Right renal cortex interstitium (tissue), 3 donors: Measurements from ENCODE around the gene SDK2. TPM values are rescaled to one million over a fixed set of nuclear protein-coding genes. Genes with fewer than 3 reads are reported as not detected.
A peak's percentile ranks its signal among the peaks of the same experiment; 100 is the strongest.

Experiments
- DNase-seq, 3 donors: peaks; one replicate each; pipeline ENCODE4 v3.0.0-alpha.2; 2013; ENCODE audit warnings: low read depth in 3 of 3, low spot score in 2 of 3
- polyA plus RNA-seq, 3 donors: library from polyadenylated mRNA; unstranded; fragments of 120-200 nt; gene quantifications; one replicate each; pipeline ENCODE4 v1.2.1, GENCODE V29; 2013; ENCODE audit not compliant: insufficient read length in 3 of 3

The SDK2 gene
- polyA plus RNA-seq, 3 donors = 7.7 to 8.4 (median 8.3) TPM

DNA sequence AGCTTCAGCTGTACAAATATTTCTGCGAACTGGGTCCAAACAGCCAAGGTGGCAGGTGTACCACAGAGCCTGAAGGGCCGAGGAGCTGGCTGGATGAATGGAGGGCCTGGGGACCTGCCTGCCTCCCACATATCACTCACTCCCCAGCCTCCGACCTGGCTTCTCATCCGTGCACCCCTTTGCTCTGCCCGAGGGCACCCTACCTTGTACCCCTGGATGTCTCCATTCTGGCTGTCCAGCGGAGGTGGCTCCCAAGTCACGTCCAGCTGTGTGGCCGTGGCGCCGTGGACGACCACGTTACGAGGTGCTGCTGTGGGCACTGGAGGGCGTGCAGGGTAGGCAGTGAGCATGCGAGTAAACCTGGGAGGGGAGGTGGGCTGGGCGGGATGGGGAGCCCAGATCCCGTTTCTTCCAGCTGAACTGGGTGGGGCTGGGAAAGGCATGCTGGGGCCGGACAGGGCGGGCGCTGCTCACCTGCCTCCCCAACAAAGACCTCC, 265.2 kb downstream of the SDK2 start:
- DNase-seq = no peak

DNA sequence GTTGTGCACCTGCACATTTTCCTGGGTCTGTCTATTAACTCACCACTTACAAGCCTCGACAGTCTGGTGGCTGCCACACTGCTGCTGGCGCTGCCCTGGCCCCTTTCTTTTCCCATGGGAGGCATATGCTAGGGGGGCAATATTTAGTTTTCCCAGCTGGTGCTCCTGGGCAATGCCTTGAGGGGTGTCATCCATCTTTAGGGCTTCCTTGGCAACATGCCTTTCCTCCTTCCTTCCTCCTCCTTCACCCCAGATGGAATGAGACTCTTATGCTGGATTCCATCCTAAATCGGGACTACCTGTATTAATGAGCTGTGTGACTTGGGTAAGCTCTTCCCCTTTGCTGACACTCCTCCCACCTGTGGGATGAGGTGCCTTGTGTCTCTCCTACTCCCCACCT, 267.6 kb downstream of the SDK2 start:
- DNase-seq = no peak

DNA sequence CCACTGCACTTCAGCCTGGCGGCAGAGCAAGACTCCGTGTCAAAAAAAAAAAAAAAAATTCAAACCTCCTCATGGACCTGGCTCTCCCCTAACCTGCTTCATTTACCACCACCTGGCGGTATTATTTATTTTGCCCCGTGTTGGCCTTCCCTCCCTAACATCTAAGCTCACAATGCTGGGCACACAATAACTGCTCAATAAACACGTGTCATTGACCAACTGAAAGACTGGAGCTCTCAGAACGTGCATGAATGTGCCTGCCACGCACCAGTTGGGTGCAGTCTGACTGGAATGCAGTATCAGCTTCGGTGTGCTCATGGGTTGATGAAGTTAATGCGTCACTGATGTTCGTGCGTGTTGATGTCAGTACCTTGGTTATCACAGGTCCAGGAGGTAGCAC, 268.1 kb downstream of the SDK2 start:
- no peak for DNase-seq

GRCh38 chr17:73371836-73372235, 272.4 kb downstream of the SDK2 start:
- no peak for DNase-seq

DNA sequence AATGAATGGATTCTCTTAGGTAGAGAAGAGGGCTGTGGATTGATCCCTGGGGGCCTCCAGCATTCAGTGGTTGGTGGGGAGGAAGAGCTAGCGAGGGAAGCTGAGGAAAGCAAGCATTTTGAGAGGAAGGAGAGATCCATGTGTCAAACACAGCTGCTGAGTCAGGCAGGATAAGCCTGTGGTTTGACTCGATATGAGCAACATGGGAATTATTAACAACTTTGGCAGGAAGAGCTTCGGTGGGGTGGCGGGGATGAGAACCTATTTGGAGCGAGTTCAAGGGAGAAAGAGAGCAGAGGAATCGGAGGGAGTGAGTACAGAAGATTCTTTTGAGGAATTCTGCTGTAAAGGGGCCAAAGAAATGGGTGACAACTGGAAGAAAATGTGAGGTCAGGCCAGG, 273.0 kb downstream of the SDK2 start:
- DNase-seq = no peak

DNA sequence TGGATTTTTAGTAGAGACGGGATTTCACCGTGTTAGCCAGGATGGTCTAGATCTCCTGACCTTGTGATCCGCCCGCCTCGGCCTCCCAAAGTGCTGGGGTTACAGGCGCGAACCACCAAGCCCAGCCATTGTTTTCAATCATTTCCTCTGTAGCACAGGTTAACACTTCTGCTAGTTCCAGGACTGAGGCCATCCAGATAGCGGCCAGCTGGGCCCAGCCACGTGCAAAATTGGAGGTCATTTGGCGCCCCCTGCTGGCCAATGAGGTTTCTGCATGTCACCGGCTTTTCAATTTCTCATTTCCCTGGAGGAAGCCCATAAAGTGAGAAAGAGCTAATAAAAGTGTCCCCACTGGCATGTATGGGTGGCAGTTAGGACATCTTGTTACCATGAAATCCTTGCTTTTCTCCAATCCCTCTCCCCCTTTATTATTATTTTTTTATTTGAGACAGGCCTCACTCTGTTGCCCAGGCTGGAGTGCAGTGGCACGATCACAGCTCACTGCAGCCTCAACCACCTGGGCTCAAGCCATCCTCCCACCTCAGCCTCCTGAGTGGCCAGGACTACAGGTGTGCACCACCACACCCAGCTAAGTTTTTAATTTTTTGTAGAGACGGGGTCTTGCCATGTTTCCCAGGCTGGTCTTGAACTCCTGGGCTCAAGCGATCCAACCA, 274.3 kb downstream of the SDK2 start:
- DNase-seq = peak; percentile 58 to 66 (median 61)

DNA sequence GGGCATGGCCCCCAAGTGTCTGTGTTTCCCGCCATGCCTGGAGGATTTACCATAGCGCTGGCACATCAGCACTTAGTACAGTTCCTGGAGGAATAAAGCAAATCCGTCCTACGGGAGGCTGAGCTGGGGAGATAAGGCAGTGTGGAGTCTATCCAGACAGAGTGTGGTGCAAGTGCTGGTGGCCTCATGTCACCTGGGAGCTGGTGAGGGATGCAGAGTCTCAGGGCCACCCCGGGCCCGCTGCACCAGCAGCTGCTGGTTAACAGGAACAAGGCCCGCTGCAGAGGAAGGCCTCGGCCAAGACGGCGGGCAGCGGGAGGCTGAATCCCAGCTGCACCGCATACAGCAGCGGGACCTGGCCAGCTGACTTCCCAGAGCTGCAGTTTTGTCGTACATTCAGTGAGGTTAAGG, 275.1 kb downstream of the SDK2 start:
- DNase-seq = no peak

DNA sequence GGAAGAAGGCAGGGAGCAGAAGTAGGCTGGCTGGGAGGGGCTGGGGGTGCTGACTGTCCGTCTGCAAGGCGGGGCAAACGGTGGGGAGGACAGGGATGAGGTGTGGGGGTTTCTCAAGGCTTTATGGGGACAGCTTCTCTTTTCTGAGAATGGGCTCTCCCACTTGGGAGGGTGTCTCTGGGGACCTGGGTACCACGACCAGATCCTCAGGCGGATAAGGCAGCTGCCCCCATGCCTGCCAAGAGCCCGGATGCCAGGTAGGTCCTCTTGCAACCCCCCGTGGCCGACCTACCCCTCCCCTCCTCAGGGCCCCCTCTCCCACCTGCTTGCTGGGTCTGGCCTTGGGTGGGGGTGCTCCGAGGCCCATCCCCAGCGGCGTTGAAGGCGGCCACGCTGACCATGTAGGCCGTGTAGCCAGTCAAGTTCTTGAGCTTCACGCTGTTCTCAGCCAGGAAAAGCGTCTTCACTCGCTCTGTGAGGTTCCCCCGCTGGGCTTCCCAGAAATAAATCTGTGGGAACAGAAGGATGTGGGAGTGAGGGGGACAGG, 276.1 kb downstream of the SDK2 start:
- DNase-seq = no peak

DNA sequence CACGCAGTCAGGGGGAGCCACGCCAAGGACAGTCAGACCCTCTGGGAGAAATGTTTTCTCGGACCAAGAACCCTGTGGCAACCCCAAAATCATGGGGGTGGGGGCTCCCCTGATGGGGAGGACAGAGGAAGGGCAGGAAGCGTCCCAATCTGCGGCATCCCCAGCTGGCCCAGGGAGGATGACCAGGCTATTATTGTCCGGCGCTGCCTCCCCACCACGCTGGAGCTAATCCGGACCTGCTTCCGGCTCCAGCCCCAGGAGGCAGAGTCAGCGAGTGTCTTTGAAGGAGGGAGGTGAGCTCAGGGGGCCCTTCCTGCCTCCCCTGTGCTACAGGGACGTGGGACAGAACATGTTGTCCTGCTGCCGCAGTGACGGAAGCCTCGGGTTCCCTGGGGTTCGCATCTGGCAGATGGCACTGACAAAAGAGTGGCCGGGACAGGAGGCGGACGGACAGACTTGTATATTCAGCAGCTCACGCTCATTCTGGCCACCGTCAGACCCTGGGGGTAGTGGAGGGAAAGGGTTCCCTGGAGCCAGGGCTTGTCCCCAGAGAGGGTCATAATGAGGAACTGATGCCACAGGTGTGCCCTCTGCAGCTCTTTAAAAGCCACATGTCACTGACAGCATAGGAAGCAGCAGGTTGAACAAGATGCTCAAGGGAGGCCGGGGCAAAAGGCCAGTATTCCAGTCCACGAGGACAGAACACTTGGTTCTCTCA, 278.2 kb downstream of the SDK2 start:
- DNase-seq = no peak

DNA sequence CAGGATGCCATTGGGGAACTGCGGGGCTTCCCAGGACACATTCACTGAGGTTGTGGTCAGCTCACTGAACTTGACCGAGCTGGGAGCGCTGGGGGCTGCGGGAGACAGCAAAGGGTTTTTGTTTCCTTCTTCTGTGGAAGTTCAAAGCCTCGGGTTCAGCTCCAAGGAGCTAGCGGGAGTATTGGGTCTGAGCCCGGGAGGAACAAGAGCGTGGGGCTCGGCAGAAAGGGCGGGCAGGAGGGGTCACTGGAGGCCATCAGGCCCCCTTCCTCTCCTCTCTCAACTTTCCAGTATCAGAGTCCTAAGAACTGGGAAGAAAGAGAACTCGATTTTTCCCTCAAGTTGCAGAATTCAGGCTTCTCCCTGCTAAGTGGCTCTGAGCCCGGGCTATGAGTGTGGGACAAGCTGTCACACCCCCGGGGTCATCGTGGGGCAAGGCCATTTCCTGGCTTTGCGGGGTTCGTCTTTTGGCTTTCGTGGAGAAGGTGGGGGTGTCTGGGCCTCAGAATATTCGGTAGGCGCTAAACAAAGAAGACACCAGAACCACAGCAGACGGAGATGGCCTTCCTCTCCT, 278.9 kb downstream of the SDK2 start:
- DNase-seq = no peak

GRCh38 chr17:73364155-73364522, 280.1 kb downstream of the SDK2 start:
- DNase-seq = no peak

DNA sequence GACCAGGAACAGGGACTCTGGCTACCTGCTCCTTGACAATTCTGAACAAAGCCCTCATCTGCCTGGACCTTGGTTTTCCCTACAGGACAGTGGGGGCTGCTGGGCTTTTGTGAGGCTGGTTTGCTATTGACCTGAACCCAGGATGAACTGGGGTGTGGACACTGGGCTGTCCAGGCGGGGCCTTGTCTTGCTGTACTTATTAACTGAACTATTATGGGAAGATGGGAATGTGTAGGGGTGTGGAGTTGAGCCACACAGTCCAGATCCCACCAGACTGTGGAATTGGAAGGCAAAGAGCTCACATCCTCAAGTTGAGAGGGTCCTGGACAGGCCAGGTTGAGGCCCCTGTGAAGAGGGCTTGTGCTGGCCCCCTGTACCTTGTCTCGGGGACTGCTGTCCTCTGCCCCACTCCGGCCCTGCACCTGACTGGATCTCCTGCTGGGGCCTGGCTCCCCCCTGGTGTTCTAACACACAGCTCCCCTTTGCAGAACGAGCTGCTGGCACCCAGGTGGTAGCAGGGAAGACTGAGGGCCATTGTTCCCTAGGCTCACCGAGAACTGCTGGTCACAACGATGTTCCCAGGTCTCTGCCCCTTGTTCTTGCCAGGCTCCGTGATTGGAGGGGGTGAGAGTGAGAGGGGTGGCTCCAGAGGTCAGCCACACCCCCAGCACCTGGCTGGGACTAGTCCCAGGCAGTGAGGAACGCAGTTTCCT, 280.6 kb downstream of the SDK2 start:
- DNase-seq = no peak

DNA sequence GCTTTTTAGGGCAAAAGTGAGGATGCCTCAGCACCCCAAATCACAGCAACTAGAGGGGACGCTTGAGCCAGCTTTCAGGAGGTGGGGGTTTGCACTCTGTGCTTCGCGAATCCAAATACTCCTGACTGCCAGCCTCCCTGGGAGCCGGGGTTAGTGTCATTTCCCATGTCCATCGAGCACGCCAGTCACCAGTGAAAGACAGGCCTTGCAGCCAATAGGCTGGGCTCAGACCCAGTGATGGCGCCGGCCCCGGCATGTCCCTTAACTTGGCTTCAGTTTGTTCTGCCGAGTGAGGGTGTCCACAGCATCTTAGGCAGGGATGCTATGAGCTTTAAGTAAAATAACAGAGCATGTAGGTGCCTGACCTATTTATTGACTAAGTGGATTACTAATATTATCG, 281.5 kb downstream of the SDK2 start:
- no peak for DNase-seq

DNA sequence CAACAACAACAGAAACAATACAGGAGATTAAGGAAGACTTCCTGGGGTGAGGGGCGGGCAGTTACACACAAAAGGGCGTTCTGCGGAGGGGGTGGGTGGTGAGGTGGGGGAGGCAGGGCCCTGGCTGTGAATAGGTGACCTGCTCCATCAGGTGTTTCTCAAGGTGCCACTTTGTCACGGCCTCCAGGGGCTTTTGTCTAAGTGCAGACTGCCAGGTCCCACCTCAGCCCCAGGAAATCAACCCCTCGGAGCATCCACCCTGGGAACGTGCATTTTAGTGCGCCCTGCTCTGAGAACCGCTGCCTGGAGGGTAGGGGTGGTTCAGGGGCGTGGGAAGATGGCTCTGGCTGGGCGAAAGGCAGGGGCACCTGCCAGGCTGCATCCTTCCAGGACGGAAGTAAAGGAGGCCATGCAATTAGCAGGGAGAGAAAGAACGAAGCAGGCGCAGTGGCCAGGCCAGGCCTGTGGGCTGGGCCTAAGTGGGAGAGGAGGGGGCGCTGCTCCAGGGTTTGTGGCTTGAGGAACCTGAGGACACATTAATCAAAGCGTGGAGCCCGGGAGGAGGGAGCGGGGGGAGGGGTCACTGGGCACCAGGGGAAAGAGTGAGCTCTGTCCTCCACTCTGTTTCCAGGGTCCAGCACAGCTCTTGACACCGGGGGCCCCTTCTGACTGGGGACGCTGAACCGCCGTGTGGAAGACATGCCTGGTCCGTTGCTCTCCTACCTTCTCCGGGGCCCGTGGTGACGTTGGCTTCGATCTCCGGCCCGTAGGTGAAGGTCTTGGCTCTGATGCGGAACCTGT, 283.1 kb downstream of the SDK2 start:
- DNase-seq = no peak

DNA sequence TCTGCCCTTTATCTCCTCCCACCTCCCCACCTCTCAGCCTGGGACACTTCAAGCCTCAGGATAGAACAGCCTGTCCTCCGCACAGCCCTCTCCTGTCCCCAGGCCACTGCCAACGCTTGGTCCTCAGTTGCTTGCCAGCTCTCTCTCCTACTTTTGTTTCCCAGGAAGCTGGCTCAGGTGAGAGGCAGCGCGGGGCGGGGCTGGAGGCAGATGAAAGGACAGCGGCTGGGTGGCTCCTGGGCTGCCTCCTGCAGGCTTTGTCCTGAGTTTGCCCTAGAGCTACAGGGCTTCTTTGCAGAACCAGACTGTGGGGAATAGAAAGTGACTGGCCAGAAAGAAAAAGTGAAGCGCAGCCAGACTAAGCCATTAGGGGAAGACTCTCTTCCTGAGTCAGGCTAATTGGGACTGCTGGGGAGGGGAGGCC, 284.2 kb downstream of the SDK2 start:
- no peak for DNase-seq

DNA sequence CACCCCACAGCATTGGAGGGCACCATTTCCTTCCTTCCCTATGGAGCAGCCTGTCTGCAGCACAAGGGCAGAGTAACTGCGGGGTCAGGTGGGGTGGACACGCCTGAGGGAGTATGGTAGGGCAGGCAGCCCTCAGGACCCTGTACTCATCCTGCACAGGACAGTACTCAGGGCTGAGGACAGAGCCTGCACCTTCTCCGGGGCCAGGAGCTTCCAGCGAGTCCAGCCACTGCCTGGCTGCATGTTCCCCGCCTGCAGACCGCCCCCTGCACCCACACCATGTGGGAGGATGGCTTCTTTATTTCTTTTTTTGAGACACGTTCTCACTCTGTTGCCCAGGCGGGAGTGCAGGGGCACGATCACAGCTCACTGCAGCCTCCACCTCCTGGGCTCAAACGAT, 284.9 kb downstream of the SDK2 start:
- no peak for DNase-seq

GRCh38 chr17:73358668-73359067, 285.6 kb downstream of the SDK2 start:
- no peak for DNase-seq

- no peak for DNase-seq
Observed at GRCh38 chr17:73357981-73358380, 286.3 kb downstream of the SDK2 start.

- no peak for DNase-seq
Observed at GRCh38 chr17:73357318-73357717, 286.9 kb downstream of the SDK2 start.

GRCh38 chr17:73356561-73357170, 287.6 kb downstream of the SDK2 start:
- no peak for DNase-seq
